ENCODE measurements around the gene TOP1.
"Not testable (repeated sequence)": the region's sequence is repeated elsewhere in the genome, so short reads cannot be mapped to it uniquely, and the experiment has no call there.

TOP1 gene

DNA sequence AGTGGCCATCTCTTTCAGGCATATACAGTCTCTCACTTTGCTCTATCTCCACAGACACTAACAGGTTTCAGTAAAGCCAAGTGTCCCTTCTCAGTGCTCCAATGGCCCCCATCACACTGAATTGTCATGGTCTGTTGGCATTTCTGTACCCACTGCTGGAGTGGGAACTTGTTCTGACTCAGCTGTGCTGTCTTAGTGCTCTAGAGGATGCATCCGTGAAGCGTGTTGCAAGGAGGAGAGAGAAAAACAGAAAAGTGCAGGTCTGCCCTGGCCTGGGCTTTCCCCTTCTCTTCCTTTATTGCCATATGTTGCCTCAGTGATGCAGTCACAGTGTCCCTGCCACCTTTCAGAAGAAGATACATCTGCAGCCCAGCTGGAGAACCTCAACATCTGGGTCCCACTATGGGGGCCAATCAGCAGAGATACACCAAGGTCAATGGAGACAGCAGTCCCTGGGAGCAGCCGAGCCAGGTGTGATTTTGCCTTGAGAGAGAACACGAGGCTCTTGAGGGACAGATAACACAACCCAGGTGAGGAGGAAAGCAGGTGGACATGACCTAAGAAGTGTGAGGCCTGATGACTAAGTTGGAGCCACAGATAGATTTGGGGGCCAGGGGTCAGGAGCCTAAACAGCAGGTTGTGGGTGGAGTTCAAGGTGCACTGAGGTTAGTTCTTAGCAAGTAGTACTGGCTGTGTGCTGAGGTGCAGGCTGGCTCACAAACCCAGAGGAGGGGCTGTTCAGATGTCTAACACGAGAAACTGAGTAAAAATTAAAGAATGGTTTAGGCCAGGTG lies 103.2 kb downstream of the TOP1 start:
- DNase-seq (ENCODE audit: low read depth in 2 of 2) = no peak

GRCh38 chr20:41132388-41132775 lies 103.8 kb downstream of the TOP1 start:
- DNase-seq (ENCODE audit: low read depth in 2 of 2) = not testable (repeated sequence)

- no peak for DNase-seq (ENCODE audit: low read depth in 2 of 2)
Observed at GRCh38 chr20:41133709-41134361, 105.2 kb downstream of the TOP1 start.

- no peak for DNase-seq (ENCODE audit: low read depth in 2 of 2)
Observed at GRCh38 chr20:41134362-41135186, 106.0 kb downstream of the TOP1 start.

GRCh38 chr20:41135187-41135887 lies 106.7 kb downstream of the TOP1 start:
- DNase-seq (ENCODE audit: low read depth in 2 of 2) = no peak

- DNase-seq (ENCODE audit: low read depth in 2 of 2) = no peak
Observed at GRCh38 chr20:41135888-41136679, 107.5 kb downstream of the TOP1 start.

DNA sequence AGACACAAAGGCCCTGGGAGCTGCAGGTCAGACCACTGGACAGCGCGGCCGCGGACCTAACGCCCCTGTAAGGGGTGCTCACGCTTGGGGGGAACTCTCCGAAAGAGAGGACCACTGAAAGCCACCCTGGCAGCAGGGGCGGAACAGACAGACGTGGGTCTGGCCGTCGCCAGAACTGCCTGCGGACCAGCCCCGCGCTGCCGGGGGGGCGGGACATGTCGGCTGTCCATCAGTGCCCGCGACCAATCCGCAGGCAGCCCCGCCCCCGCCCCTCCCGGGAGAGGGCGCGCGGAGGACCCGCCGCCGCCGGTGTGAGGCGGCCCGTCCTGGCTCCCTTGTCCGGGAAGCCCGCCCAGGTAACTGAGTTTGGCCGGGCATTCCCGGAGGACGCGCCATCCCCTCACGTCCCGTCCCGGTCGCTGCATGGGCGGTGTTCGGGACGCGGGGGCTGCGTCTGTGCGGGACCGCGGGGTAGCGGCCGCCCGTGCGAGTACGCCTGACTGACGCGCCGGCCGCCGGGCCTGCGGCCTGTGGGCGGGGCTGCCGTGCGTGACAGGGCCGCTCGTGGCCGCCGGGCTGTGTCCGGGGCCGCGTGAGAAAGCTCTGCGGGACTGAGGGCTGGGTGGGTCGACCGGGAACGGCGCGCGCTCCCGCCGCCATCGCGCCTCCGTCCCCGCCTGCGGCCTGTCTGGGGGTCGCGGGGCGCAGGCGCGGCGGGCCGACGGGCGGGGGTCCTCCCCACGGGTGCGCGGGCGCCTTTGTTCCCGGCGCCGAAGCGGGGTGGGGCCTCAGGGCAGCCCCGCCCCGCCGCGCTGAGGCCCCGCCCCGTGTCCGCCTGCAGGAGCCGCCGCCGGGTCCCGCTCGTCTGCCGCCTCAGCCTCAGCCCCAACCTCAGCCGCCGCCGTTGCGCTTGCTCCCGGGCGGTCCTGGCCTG lies 108.3 kb downstream of the TOP1 start, which contains the start of gene PLCG1:
TSS of gene PLCG1 (plus strand) at position 864 of the 934 bp plus-strand sequence. CDS start 99 bp downstream, outside the sequence.
- DNase-seq (ENCODE audit: low read depth in 2 of 2) = peak; percentile 80 to 86

DNA sequence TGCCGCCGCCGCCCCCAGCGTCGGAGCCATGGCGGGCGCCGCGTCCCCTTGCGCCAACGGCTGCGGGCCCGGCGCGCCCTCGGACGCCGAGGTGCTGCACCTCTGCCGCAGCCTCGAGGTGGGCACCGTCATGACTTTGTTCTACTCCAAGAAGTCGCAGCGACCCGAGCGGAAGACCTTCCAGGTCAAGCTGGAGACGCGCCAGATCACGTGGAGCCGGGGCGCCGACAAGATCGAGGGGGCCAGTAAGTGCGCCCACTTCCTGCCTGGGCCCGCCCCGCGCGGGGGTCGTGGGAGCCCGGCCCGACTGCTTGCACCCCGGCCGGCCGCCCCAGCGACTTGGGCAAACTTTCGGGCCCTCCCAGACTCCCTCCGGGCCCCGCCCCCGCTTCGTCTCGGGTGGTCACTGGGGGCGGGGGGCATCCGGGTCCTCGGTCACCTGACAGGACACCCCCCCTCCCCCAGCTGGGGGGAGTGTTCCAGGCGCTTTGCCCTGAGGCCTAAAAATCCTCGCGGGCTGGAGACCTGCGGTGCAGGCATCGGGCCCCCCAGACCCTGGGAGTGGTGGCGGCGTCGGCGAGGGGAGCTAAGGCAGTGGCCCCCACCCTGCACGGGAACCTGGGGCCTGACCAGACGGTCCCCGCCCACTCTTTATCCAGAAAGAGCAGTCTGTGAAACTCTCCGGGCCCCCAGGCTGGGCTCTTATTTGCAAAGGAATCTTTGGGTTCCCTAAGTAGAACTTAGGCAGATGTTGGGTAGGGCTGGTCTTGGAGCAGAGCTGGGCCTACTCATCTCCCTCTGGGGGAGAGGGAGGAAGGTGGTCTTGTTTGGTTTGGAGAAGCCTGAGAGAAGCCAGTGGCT lies 109.2 kb downstream of the TOP1 start:
- peak; percentile 52 to 59 for DNase-seq (ENCODE audit: low read depth in 2 of 2)

GRCh38 chr20:41138475-41139226 lies 110.0 kb downstream of the TOP1 start:
- DNase-seq (ENCODE audit: low read depth in 2 of 2) = no peak

- no peak for DNase-seq (ENCODE audit: low read depth in 2 of 2)
Observed at GRCh38 chr20:41139227-41140093, 110.8 kb downstream of the TOP1 start.

DNA sequence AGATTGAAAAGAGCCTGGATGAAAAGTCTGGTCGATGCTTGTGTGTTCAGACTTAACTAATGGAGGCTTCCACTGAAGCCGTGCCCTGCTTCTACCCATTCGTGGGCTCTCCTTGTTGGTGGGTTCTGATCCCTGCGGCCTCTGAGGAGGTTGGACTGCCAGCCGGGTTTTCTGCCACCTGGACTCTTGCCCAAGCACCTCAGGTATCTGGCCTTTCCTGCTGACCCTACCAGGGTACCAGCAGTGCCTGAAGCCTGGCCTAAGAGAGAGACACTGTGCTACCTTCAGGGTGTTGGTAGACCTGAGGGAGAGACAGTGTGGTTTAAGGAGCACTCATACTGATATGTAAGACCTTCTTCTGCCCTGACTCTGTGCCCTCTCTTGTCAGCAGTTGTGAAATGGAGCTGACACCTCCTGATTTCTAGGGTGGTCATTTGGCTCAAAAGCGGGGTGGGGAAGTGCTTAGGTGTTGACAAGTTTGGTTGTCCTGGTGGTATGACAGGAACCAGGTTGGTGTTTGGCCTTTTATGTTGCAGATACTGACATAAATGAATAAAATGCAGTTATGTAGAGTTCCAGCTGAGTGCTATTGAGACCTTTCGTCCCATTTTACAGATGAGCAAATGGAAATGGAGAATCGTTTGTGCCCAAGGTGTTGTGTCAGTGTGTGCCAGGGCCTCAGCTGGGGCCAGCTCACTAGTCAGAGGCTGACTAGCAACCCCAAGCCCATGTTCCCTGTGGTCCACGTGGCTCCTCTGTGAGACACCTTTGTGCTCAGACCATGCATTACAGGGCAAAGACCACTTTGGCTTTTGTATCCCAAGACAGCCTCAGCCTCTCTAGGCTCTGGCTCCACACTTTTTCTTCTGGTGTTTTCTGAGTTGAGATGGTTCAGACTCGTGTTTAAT lies 111.9 kb downstream of the TOP1 start:
- DNase-seq (ENCODE audit: low read depth in 2 of 2) = no peak

DNA sequence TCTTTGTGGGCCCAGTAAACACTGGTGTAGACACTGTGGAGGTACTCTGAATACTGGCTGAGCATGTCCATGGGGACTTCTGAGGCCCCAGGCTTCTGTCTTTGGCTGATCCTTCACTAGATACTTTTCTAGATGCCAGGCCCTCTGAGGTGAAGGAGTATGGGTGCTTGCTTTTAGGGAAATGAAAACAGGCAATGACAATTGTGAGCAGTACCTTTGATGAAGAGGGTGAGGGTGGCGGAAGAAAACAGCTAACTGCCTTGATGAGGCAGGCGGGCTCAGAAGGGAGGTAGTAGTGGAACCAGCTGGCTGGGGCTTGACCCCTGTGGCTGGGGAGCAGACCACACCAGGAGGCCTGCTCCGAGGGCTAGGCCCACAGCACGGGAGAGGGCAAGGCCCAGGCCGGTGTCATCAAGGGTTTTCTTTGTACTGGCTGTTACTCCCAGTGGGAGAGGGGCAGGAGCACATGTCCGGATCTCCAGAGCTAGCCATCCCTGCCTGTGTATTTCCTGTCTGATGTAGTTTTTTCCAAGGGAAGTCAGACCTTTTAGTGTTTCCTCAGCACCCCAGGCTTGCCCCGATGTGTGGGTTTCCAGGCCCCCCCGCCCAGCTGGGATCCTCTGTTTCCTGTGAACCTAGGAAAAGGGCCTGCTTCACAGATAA lies 112.7 kb downstream of the TOP1 start:
- DNase-seq (ENCODE audit: low read depth in 2 of 2) = no peak

DNA sequence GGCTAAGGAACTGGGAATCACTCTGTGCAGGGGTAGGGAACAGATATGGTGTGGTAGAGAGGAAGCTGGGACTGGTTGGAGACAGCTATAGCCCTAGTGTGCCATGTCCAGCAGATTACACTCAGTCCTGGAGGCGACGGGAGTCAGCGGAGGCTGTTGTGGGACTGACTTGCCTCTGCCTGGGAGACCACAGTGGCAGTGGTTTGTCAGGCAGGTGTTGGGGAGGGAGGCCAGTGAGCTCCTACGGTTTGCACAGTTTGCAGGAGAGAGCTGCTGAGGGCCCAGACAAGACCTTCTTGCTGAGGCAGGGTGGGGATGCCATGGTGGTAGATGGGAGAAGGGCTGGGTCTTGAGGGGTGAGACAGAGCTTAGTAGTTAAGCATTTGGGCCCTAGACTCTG lies 113.6 kb downstream of the TOP1 start:
- no peak for DNase-seq (ENCODE audit: low read depth in 2 of 2)

- no peak for DNase-seq (ENCODE audit: low read depth in 2 of 2)
Observed at GRCh38 chr20:41142919-41143318, 114.3 kb downstream of the TOP1 start.

- DNase-seq (ENCODE audit: low read depth in 2 of 2) = no peak
Observed at GRCh38 chr20:41143354-41143753, 114.7 kb downstream of the TOP1 start.

Measured in stimulated activated CD4-positive, alpha-beta T cell treated with anti-CD3 and anti-CD28 coated beads, Interleukin-4, amount 100 ng/mL, for 48 hours (primary cell).